ENCODE measurements around the gene TNFRSF8.
"Not testable (repeated sequence)": the region's sequence is repeated elsewhere in the genome, so short reads cannot be mapped to it uniquely, and the experiment has no call there.

TNFRSF8 gene

GRCh38 chr1:12063141-12064072 lies at the start of gene TNFRSF8:
Gene TNFRSF8, plus strand, starts transcription at chr1:12063303. Its CDS starts 296 bp downstream, at chr1:12063599.
- DNase-seq (ENCODE audit: low read depth), result no peak

- peak; percentile 32 for DNase-seq (ENCODE audit: low read depth)
These were observed 48.7 kb upstream of the TNFRSF8 start for GRCh38 chr1:12014141-12014991.

GRCh38 chr1:12015001-12015491 lies 48.1 kb upstream of the TNFRSF8 start:
- DNase-seq (ENCODE audit: low read depth), result peak; percentile 42

- no peak for DNase-seq (ENCODE audit: low read depth)
These were observed 47.6 kb upstream of the TNFRSF8 start for GRCh38 chr1:12015499-12015898.

GRCh38 chr1:12016182-12016581 lies 46.9 kb upstream of the TNFRSF8 start:
- no peak for DNase-seq (ENCODE audit: low read depth)

DNA sequence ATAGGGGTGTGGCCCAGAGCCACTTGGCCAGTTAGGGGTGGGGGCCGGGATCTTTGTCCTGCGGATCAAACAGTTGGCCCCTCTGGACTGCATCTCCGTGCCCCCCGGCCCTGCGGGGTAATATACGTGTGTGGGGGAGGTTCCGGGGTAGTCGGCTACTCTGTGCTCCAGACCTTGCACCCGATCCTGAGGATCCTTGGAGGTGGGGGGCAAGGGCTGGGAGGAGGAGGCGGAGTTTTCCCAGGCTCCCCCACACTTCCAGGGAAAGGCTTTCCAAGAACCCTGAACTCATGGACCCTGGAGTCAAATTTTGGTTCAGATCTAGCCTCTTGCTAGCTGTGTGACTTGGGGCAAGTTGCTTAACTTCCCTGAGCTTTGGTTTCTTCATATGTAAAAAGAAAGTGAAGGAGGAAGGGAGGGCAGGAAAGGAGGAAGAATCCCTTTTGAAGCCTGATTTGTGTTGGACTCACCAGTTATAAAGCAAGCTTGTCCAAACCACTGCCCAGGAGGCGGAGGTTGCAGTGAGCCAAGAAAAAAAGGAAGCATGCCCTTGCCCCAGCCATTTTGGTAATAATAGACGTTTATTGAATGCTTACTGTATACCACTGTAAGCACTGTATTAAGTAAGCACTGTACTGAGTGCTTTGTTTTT lies 43.1 kb upstream of the TNFRSF8 start:
- no peak for DNase-seq (ENCODE audit: low read depth)

- DNase-seq (ENCODE audit: low read depth), result no peak
These were observed 41.5 kb upstream of the TNFRSF8 start for GRCh38 chr1:12021616-12022015.

- no peak for DNase-seq (ENCODE audit: low read depth)
These were observed 41.1 kb upstream of the TNFRSF8 start for GRCh38 chr1:12022036-12022435.

DNA sequence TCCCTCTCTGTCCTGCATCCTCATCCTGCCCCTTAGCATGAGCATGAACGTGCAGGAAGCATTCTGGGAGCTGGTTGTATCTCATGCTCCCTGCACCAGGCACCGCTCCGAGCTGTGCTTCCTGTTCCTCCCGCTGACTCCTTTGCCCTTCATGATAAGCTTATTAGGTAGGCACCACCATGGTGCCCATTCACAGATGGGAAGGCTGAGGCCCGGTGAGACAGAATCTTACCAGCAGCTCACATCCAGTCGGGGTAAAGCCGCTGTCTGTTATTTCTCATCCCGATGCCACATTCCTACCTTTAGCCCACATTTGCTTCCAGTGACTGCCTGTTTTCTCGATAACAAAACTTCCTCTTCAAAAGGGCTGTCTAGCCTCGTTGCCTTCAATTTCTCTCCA lies 36.5 kb upstream of the TNFRSF8 start:
- no peak for DNase-seq (ENCODE audit: low read depth)

DNA sequence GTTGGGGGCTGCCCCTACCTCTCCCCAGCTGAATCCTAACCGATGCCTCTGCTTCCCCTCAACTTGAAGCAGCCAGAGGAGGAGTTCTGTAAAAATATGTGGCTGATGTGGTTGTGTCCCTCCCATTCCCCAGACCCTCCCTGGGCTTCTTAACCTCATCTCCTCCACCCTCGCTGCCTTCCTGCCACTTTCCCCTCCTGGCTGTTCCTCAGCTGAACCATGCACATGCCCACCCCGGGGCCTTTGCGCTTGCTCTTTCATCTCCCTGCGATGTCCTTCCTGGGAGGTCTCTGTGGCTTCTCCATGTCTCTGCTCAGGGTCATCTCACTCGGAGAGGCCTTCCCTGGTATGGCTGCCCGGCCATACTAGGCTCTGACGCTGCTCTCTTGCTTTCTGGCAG lies 34.9 kb upstream of the TNFRSF8 start:
- no peak for DNase-seq (ENCODE audit: low read depth)

DNA sequence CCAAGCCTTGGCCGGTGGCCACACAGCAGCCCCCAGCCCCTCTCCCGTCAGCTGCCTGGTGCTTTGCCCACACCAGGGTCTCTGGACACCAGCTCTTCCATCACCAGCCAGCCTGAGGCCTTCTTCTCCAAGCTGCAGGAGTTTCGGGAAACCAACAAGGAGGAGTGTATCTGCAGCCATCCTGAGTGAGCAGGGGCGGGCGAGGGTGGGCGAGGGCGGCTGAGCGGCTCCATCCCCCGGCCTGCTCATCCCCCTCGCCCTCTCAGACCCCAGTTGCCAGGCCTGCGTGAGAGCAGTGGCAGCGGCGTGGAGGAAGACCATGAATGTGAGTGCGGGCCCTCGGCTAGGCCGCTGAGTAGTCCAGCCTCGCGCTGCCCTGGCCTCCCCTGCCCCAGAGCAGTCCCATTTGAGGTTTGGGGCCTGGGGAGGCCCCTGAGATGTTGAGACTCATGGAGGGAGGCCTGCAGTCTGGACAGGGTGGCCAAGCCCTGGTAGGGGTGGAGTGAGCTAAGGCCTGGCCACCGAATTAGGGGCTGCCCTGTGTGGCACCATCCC lies 34.1 kb upstream of the TNFRSF8 start:
- DNase-seq (ENCODE audit: low read depth), result no peak

- DNase-seq (ENCODE audit: low read depth), result no peak
These were observed 33.3 kb upstream of the TNFRSF8 start for GRCh38 chr1:12029720-12030339.

DNA sequence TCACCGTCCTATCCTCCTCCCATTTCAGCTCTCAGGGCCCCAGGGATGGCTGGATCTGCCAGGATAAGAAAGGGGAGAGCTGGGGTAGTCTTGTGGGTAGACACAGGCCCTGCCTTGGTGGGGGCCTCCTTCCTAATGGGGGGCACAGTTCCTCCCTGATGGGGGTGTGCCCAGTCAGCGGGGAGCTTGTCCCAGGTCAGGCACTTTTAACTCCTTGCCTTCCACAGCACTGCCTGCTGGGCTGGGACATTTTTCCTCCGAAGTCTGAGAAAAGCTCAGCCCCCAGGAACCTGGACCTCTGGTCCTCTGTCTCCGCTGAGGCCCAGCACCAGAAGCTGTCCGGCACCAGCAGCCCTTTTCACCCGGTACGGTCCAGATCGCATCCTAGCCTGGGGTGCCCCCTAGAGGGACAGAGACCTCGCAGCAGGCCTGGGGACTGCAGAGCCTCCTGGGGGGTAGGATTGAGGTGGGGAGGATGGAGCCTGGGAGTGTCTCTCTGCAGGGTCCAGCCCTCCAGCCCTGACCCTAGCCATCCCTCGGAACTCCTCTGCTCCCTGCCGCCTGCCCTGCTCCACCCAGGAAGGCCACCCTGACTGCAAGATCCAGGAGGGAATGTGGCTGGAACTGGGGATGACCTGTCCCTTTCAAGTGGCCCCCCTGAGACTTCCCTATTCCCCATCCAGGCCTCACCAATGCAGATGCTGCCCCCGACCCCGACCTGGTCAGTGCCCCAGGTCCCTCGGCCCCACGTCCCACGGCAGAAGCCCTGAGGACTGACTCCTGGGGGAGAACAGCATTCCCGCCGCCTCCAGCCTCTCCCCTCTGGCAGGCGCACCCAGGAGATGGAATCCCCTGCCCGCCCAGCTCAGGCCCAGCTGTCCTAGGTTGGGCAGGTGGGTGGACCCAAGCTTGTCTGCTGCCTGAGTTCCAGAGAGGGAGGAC lies 31.8 kb upstream of the TNFRSF8 start:
- DNase-seq (ENCODE audit: low read depth), result no peak

- no peak for DNase-seq (ENCODE audit: low read depth)
These were observed 30.9 kb upstream of the TNFRSF8 start for GRCh38 chr1:12032161-12032621.

DNA sequence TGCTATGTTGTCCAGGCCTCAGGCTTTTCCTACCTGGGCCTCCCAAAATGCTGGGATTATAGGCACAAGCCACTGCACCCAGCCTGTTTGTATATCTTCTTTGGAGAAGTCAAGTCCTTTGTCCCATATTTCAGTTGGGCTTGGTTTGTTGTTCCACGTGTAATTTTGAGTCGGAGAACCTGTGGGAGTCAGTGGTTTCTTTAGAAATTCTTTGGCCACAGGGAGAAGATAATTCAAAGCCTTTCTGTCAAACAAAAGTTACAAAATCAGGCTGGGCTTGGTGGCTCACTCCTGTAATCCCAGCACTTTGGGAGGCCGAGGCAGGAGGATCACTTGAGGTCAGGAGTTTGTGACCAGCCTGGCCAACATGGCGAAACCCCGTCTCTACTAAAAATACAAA lies 29.7 kb upstream of the TNFRSF8 start:
- not testable (repeated sequence) for DNase-seq (ENCODE audit: low read depth)

- DNase-seq (ENCODE audit: low read depth), result no peak
These were observed 28.7 kb upstream of the TNFRSF8 start for GRCh38 chr1:12034381-12034801.

DNA sequence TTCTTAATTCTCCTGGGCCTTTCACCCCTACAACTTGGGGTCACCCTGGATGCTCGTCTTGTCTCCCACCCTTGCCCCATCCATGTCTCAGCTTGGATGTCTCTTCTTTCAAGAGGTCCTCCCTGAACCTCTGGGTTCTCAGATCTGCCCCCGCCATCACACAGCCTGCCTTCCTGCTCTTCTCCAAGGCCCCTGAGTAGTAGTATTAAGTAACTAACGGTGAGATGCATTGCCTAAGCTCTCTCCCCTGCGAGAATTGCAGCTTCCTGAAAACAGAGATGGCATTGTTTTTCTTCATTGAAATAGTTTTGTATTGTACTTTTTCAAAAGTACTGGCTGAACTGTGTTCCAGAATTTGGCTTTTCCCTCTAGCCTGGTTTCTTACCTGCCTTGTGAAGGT lies 27.8 kb upstream of the TNFRSF8 start:
- DNase-seq (ENCODE audit: low read depth), result no peak

GRCh38 chr1:12037486-12038355 lies 25.4 kb upstream of the TNFRSF8 start:
- no peak for DNase-seq (ENCODE audit: low read depth)
